SK-N-SH (cell line): Measurements from ENCODE around the gene XRCC5.

Experiments used
- CTCF ChIP-seq: fragments of 200-600 bp; sonication (generic); IDR thresholded peaks from 2 replicates; pipeline ENCODE4 v1.6.1; 2017; ENCODE audit warnings: antibody characterized with exemption, mild to moderate bottlenecking, moderate library complexity
- EP300 ChIP-seq, 2 experiments: IDR thresholded peaks; 2 replicates each; pipeline versions ENCODE4 v1.4.0 to v1.6.1; 2012; ENCODE audit warnings: borderline replicate concordance in 1 of 2, low read depth in 1 of 2, low read length in 1 of 2
- FOSL2 ChIP-seq: IDR thresholded peaks from 2 replicates; pipeline ENCODE4 v1.4.0; 2012; ENCODE audit warnings: low read depth, mild to moderate bottlenecking, moderate library complexity, borderline replicate concordance
- MAX ChIP-seq: IDR thresholded peaks from 2 replicates; pipeline ENCODE4 v1.4.0; 2012; ENCODE audit warnings: low read depth
- MXI1 ChIP-seq: IDR thresholded peaks from 2 replicates; pipeline ENCODE4 v1.6.1; 2012; ENCODE audit warnings: mild to moderate bottlenecking, low read depth, low read length, improper control_type of control experiment
- PBX3 ChIP-seq: IDR thresholded peaks from 2 replicates; pipeline ENCODE4; 2012
- POLR2AphosphoS5 ChIP-seq: IDR thresholded peaks from 2 replicates; pipeline ENCODE4 v1.6.1; 2012; ENCODE audit warnings: low read depth, low read length
- RFX5 ChIP-seq: IDR thresholded peaks from 2 replicates; pipeline ENCODE4 v1.6.1; 2012; ENCODE audit warnings: mild to moderate bottlenecking, improper control_type of control experiment, low read length
- SMC3 ChIP-seq: IDR thresholded peaks from 2 replicates; pipeline ENCODE4 v1.6.1; 2012; ENCODE audit warnings: low read depth, low read length, improper control_type of control experiment
- TAF1 ChIP-seq: IDR thresholded peaks from 2 replicates; pipeline ENCODE4 v1.6.1; 2012; ENCODE audit warnings: low read depth, mild to moderate bottlenecking, low read length, moderate library complexity, borderline replicate concordance
- YY1 ChIP-seq: IDR thresholded peaks from 2 replicates; pipeline ENCODE4 v1.4.0; 2012; ENCODE audit warnings: low read depth, mild to moderate bottlenecking
- TF ChIP-seq, protein P1 (sequence below): IDR thresholded peaks from 2 replicates; pipeline ENCODE4 v1.6.1; 2012; ENCODE audit warnings: mild to moderate bottlenecking, low read depth, low read length, moderate library complexity

DNA sequence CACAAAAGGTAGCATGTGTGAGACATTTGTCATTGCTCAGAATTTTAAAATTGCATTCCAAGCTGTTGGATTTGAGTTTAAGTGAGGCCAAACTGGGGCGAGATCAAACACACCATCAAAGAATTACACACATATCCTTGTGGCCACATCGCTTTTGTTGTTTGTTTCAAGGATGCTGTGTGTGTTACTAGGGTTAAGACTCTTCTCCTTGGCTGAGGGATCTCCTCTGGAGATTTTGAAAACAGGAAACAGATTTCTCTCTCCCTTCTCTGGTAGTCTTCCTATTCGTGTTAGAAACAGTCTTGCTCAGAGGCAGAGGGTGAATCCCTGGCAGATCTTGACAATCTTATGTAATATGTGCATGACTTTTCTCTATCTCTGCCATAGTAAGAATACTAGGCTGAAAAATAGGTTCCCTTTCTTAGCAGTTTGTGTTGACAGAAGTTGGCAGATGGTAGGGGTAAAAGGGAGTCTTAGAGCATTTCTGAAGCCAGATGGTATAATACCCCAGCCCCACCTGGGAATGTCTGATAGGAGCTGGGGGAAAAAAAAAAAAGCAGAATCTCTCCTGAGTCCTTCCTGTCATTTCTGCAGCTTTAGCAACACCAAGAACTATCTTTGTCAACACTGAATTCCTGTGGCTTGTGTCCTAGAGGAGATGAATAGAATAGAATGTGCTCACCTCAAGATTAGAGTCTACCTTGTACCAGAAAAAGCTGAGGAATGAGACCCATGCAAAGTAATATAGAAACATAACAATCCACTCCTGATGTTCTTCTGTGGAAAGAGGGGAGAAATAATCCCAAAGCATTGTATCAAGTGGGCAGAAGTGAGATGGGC, 101.8 kb downstream of the XRCC5 start:
- TF ChIP-seq CTCF (no peak), RFX5 (no peak), SMC3 (no peak), EP300 (IDR thresholded peaks at IDR 0.05; ENCODE audit: borderline replicate concordance in 1 of 2, low read depth in 1 of 2, low read length in 1 of 2) (no peak), MAX (no peak), YY1 (no peak), POLR2AphosphoS5 (peak; percentile 5; the same call in 1 of the 2 replicates), TAF1 (no peak), FOSL2 (no peak), MXI1 (no peak), PBX3 (no peak)
- TF ChIP-seq, protein P1, sequence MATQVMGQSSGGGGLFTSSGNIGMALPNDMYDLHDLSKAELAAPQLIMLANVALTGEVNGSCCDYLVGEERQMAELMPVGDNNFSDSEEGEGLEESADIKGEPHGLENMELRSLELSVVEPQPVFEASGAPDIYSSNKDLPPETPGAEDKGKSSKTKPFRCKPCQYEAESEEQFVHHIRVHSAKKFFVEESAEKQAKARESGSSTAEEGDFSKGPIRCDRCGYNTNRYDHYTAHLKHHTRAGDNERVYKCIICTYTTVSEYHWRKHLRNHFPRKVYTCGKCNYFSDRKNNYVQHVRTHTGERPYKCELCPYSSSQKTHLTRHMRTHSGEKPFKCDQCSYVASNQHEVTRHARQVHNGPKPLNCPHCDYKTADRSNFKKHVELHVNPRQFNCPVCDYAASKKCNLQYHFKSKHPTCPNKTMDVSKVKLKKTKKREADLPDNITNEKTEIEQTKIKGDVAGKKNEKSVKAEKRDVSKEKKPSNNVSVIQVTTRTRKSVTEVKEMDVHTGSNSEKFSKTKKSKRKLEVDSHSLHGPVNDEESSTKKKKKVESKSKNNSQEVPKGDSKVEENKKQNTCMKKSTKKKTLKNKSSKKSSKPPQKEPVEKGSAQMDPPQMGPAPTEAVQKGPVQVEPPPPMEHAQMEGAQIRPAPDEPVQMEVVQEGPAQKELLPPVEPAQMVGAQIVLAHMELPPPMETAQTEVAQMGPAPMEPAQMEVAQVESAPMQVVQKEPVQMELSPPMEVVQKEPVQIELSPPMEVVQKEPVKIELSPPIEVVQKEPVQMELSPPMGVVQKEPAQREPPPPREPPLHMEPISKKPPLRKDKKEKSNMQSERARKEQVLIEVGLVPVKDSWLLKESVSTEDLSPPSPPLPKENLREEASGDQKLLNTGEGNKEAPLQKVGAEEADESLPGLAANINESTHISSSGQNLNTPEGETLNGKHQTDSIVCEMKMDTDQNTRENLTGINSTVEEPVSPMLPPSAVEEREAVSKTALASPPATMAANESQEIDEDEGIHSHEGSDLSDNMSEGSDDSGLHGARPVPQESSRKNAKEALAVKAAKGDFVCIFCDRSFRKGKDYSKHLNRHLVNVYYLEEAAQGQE, result no peak
